C4-2B (cell line): ENCODE data around the gene OR52N4.

Experiments used
- H3K27ac ChIP-seq: fragments of 450-650 bp; 2 replicates; pipeline ENCODE4 v1.5.1; 2017
- CTCF ChIP-seq: fragments of 450-650 bp; conservative IDR thresholded peaks from 2 replicates; pipeline ENCODE4 v1.5.1; 2017; ENCODE audit warnings: mild to moderate bottlenecking
- ZFX ChIP-seq: fragments of 450-650 bp; IDR thresholded peaks from 2 replicates; pipeline ENCODE4 v1.6.1; 2017

OR52N4 gene

GRCh38 chr11:5767056-5767455 is 13.0 kb downstream of the OR52N4 start:
- no peak overlapping the region for H3K27ac ChIP-seq
- TF ChIP-seq ZFX (no peak), CTCF (no peak)

- TF ChIP-seq CTCF (no peak), ZFX (no peak)
- no peak within 1 kb of the TSS for H3K27ac ChIP-seq
These were observed 29.2 kb downstream of the OR52N4 start, which contains the start of gene OR52N5 for GRCh38 chr11:5783255-5783654. TSS of gene OR52N5 (minus strand) at chr11:5783355. CDS start at chr11:5778634, 4,721 bp downstream.

GRCh38 chr11:5791165-5791564 is 37.1 kb downstream of the OR52N4 start, which contains the start of gene OR52N1:
TSS of gene OR52N1 (minus strand) at chr11:5791265. CDS start at chr11:5788816, 2,449 bp downstream.
- TF ChIP-seq CTCF, result no peak
- no peak for TF ChIP-seq ZFX
- no peak within 1 kb of the TSS for H3K27ac ChIP-seq

GRCh38 chr11:5796541-5796940 is 42.5 kb downstream of the OR52N4 start:
- no peak overlapping the region for H3K27ac ChIP-seq

GRCh38 chr11:5803982-5804381 is 49.9 kb downstream of the OR52N4 start:
- no peak overlapping the region for H3K27ac ChIP-seq
- TF ChIP-seq ZFX, result no peak
- no peak for TF ChIP-seq CTCF

More at GRCh38 chr11:5796541-5796940, 42.5 kb downstream of the OR52N4 start:
- TF ChIP-seq CTCF (no peak), ZFX (no peak)
